GM19455 (cell line): ENCODE data around the gene PSMC3IP.
"Not testable (repeated sequence)": the region's sequence is repeated elsewhere in the genome, so short reads cannot be mapped to it uniquely, and the experiment has no call there.

ENCODE experiments used
- ATAC-seq: cut with Tn5 transposase; IDR thresholded peaks from one replicate; pipeline ENCODE4 v1.9.1; 2021; ENCODE audit not compliant: unreplicated experiment

Gene PSMC3IP

GRCh38 chr17:42562388-42563142, 15.0 kb downstream of the PSMC3IP start:
- ATAC-seq = peak; percentile 4

- peak; percentile 61 for ATAC-seq
These were observed 15.6 kb downstream of the PSMC3IP start, which contains the start of gene COASY for GRCh38 chr17:42561897-42562387. Gene COASY (plus strand): TSS chr17:42562148. CDS start chr17:42562623, 475 bp downstream.

DNA sequence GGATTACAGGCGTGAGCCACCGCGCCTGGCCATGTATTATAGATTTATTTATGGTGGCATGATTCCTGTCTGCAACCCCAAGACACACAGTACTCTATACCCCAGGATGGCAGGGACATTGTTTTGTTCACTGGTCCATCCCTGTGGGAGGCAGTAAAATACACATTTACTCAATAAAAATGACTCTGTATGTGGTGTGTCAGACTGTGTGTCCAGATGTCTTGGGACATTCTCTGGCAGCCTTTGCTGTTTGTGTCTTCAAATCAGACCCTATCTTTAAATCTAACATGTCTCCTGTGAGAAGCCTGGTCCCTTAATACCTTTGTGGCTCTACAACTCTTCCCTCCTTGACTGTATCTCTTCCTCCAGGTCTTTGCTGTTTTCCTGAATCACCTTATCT, 17.3 kb downstream of the PSMC3IP start:
- ATAC-seq = no peak

GRCh38 chr17:42559075-42559474, 18.5 kb downstream of the PSMC3IP start:
- ATAC-seq = no peak

DNA sequence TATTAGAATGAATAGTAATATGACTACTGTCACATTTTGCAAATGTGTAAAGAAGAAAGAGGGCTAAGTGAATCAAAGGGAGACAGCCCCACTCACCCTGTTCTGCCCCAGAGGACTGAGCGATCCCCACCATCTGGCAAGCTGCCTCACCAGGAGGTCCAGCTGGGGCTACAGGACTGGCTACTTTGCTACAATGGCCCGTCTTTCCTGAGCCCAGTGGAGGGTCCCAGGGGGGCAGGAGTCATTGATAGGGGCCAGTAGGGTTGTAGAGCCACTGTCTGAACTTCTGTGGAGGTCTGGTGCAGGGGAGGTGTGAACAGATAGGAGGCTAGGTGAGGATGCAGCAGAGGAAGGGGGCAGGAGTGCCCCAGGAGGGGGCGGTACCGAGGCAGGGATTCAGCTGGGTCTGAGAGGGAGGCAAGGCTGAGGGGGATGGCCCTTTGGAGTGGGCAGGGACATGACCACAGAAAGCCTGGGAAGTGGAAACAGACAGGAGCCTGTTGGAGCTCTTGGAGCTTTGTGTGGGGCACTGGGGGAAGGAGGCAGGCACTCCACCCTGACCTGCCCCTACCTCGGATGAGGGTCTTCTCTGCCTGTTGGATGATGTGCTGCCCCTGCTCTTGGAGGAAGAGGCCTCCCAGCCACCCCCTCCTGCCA, 21.4 kb downstream of the PSMC3IP start:
- not testable (repeated sequence) for ATAC-seq

DNA sequence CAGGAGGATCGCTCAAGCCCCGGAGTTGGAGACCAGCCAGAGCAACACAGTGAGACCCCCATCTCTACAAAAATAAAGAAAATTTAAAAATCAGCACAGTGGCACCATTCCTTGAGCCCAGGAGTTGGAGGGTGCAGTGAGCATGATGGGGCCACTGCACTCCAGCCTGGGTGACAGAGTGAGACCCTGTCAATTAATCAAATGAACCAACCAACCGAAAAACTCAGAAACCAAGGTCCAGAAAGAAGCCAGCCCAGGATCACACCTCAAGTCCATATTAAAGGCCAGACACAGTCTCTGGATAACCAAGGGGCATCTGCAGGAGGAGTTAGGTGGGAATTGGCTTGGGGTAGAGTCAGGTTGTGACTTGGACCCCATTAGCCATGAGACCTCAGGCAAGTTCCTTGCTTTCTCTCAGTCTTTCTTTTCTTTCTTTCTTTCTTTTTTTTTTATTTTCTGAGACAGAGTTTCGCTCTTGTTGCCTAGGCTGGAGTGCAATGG, 22.4 kb downstream of the PSMC3IP start:
- no peak for ATAC-seq

DNA sequence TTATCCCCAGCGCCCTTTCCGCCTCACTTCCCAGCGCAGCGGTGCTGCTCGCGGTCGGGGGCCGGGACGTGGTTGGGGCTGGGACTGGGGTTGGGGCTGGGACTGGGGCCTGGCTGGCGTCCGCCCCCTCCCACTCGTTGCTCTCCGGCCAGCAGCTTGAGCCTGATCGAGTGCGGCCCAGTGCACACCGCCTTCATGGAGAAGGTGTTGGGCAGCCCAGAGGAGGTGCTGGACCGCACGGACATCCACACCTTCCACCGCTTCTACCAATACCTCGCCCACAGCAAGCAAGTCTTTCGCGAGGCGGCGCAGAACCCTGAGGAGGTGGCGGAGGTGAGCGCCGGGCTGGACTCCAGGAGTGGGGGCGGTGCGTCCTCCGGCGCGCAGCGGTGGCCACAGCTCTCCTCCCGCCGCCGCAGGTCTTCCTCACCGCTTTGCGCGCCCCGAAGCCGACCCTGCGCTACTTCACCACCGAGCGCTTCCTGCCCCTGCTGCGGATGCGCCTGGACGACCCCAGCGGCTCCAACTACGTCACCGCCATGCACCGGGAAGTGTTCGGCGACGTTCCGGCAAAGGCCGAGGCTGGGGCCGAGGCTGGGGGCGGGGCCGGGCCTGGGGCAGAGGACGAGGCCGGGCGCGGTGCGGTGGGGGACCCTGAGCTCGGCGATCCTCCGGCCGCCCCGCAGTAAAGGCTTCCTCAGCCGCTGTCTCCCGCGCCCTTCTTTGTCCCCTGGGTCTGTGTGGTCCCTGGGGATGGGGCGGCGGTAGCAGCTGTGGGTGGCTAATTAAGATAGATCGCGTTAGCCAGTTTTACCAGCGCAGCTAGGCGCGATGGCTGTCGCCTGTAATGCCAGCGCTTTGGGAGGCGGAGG, 23.0 kb downstream of the PSMC3IP start:
- ATAC-seq = peak; percentile 79

GRCh38 chr17:42553866-42554249, 23.7 kb downstream of the PSMC3IP start:
- ATAC-seq = no peak

- no peak for ATAC-seq
These were observed 24.2 kb downstream of the PSMC3IP start for GRCh38 chr17:42553161-42553818.

DNA sequence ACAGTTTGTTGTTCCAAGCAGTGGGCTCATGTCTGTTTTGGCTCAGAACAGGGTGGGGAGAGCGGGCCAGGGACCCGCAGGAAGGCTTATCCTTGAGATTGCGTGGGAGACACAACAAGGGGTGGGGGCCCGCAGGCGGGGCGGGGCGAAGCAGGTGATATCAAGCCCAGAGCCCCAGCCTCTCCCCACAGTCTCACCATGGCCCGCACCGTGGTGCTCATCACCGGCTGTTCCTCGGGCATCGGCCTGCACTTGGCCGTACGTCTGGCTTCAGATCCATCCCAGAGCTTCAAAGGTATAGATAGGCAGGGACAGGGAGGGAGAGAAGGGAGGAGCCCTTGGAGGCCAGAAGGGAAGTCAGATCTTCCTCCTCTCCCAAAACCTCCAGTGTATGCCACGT, 24.8 kb downstream of the PSMC3IP start, which contains the start of gene HSD17B1:
Gene HSD17B1, plus strand, starts transcription at position 188 of the 400 bp plus-strand sequence. Its CDS starts 11 bp downstream, at position 199.
- ATAC-seq = not testable (repeated sequence)

GRCh38 chr17:42548993-42549755, 28.4 kb downstream of the PSMC3IP start:
- no peak for ATAC-seq

DNA sequence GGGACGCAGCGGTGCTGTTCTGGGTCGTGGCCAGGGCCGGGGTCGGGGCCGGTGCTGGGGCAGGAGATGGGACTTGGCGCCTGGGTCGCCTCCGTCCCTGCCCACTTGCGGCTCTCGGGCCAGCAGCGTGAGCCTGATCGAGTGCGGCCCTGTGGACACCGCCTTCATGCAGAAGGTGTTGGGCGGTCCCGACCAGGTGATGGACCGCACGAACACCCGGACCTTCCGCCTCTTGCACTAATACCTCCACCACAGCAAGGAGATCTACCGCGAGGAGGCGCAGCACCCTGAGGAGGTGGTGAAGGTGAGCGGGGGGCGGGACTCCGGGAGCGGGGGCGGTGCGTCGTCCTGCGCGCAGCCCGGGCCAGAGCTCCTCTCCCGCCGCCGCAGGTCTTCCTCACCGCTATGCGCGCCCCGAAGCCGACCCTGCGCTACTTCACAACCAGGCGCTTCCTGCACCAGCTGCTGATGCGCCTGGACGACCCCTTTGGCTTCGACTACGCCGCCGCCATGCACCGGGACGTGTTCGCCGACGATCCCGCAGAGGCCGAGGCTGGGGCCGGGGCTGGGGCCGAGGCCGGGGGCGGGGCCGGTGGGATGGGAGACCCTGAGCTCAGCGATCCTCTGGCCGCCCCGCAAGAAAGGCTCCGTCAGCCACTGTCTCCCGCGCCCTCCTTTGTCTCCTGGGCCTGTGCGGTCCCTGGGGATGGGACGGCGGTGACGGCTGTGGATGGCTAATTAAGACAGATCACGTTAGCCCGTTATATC, 29.3 kb downstream of the PSMC3IP start:
- peak; percentile 59 for ATAC-seq

DNA sequence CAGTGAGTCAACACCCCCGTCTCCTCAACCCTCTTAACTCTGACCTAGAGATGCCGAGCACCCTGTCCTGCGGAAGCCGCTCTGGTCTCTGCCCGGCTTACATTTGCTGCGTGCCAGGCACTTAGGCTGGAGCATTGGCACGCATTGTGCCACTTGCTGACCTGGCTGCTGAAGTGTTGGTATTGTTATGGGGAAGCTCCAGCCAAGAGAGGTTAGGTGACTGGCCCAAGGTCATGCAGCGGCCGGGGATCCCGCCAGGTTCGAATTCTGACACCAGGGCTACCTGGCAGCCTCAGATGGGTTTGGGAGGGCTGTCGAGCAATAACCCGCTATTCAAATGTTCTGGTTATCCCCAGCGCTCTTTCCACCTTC, 29.8 kb downstream of the PSMC3IP start:
- no peak for ATAC-seq

DNA sequence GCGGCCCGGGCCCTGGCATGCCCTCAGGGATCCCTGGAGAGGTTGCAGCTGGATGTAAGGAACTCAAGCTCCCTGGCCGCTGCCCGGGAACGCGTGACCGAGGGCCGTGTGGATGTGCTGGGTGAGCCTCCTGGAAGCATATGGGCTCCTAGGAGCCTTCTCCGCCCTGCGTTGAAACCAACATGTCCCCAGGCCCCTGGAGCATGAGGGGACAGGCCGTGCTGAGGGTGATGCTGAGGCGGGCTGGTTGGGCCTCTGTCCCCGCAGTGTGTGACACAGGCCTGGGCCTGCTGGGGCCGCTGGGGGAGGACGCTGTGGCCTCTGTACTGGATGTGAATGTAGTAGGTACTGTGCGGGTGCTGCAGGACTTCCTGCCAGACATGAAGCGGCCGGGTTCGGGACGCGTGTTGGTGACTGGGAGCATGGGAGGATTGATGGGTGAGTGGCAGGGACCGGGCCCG, 30.5 kb downstream of the PSMC3IP start:
- no peak for ATAC-seq

DNA sequence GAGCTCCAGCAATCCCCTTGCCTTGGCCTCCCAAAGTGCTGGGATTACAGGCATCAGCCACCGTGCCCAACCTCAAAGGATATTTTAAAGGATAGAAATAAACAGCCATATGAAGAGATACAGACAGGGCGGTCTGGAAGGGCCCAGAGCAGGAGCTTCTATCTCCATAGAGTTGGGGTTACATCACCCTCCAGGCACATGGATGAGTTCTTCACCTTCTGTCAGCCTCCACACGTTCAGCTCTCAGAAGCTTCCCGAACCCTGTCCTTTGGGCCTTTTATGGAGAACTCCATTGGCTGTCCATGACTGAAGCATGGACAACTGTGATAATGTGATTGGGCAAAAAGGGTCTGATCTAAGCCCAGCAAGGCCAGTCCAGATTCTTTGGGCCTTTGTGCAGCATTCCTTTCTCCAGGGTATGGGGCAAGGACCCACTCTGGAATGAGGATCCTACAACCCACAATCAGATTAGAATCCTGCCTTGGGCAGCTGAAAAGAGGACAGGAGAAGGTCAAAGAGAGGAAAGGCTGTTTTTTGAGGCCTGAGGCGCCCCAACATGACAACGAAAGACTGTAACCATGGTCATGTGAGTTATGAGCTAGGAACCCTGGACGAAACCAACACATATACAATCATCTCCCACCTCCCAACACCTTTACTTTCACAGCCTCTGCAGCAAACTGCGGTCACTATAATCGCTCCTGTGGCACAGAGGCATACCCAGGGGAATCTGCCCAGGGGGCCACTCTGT, 31.6 kb downstream of the PSMC3IP start:
- ATAC-seq = not testable (repeated sequence)

- ATAC-seq = no peak
These were observed 32.6 kb downstream of the PSMC3IP start for GRCh38 chr17:42544874-42545283.

DNA sequence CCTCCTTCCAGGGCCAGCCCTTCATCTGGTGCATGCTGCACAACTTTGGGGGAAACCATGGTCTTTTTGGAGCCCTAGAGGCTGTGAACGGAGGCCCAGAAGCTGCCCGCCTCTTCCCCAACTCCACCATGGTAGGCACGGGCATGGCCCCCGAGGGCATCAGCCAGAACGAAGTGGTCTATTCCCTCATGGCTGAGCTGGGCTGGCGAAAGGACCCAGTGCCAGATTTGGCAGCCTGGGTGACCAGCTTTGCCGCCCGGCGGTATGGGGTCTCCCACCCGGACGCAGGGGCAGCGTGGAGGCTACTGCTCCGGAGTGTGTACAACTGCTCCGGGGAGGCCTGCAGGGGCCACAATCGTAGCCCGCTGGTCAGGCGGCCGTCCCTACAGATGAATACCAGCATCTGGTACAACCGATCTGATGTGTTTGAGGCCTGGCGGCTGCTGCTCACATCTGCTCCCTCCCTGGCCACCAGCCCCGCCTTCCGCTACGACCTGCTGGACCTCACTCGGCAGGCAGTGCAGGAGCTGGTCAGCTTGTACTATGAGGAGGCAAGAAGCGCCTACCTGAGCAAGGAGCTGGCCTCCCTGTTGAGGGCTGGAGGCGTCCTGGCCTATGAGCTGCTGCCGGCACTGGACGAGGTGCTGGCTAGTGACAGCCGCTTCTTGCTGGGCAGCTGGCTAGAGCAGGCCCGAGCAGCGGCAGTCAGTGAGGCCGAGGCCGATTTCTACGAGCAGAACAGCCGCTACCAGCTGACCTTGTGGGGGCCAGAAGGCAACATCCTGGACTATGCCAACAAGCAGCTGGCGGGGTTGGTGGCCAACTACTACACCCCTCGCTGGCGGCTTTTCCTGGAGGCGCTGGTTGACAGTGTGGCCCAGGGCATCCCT, 34.1 kb downstream of the PSMC3IP start:
- ATAC-seq = no peak
